Measurements from ENCODE around the gene SLC12A4.
A peak's percentile ranks its signal among the peaks of the same experiment; 100 is the strongest.

SLC12A4 gene

DNA sequence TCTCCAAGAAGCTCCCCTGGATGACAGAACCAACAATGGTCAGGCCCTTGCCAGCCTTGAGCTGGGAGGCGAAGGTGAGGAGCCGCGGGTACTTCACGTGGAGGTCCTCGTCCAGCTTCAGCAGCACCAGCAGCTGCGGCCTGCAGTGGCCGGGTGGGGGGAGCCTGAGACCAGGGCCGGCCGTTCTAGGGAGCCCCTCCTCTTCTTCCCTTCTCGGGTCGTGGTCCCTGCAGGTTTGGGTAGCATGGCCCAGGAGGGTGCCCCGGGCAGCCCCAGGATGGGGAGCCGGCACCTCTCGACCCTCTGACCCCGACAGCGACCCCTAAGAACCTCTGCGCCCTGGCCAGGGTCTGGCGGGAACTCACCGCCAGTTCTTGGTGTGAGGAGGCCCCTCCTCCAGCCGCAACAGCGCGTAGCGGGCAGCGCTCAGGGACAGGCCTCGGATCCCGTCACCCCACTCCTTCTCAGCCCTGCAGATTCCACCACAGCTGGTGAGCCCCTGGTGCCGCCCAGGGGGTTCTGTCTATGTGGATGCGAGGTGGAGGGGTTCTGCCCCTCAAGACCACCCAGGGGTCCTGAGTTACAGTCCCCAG is 21.4 kb downstream of the SLC12A4 start:
- Histone ChIP-seq H3K27ac (ENCODE audit: low read length) (no peak overlapping the region), H3K27me3 (ENCODE audit: control insufficient read depth, insufficient read depth, low read length) (no peaks in the 10 kb centered on the region), H3K36me3 (ENCODE audit: control insufficient read depth, insufficient read depth, low read length) (peaks cover 70% of the 10 kb centered on the region), H3K9me3 (ENCODE audit: control insufficient read depth, insufficient read depth, low read length) (no peaks in the 10 kb centered on the region), H3K4me3 (ENCODE audit: low read length) (no peak overlapping the region), H3K4me1 (ENCODE audit: control insufficient read depth, insufficient read depth, low read length) (no peaks in the 10 kb centered on the region; the same call in 1 of the 2 replicates)
- no CpG with 5 or more reads among the region's 28 CpGs for WGBS (ENCODE audit: insufficient coverage, insufficient read length)
- no peak for DNase-seq (ENCODE audit: low read depth, low spot score)

DNA sequence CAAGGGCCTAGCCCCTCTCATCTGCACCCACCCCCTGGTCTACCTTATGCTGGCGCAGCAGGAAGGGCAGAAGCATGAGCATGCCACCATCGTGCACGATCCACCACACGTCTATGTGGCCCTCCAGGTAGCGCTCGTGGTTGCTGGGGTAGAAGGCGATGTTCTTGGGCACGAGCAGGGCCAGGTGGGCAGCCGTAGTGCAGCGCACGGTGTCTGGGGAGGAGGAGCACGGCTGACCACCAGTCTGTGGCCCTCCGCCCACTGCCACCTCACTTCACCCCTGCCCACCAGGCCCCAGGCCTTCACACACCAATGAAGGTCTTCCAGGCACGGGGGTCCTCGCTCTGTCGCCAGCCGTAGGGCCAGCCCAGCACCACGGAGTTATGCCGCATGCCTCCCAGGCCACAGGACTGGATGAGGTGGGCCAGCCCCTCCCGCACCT is 22.3 kb downstream of the SLC12A4 start:
- DNase-seq (ENCODE audit: low read depth, low spot score) = no peak
- Histone ChIP-seq H3K9me3 (ENCODE audit: control insufficient read depth, insufficient read depth, low read length) (no peaks in the 10 kb centered on the region), H3K27ac (ENCODE audit: low read length) (no peak overlapping the region), H3K4me3 (ENCODE audit: low read length) (no peak overlapping the region), H3K36me3 (ENCODE audit: control insufficient read depth, insufficient read depth, low read length) (peaks cover 62% of the 10 kb centered on the region), H3K4me1 (ENCODE audit: control insufficient read depth, insufficient read depth, low read length) (no peaks in the 10 kb centered on the region; the same call in 1 of the 2 replicates), H3K27me3 (ENCODE audit: control insufficient read depth, insufficient read depth, low read length) (no peaks in the 10 kb centered on the region)
- no CpG with 5 or more reads among the region's 20 CpGs for WGBS (ENCODE audit: insufficient coverage, insufficient read length)

DNA sequence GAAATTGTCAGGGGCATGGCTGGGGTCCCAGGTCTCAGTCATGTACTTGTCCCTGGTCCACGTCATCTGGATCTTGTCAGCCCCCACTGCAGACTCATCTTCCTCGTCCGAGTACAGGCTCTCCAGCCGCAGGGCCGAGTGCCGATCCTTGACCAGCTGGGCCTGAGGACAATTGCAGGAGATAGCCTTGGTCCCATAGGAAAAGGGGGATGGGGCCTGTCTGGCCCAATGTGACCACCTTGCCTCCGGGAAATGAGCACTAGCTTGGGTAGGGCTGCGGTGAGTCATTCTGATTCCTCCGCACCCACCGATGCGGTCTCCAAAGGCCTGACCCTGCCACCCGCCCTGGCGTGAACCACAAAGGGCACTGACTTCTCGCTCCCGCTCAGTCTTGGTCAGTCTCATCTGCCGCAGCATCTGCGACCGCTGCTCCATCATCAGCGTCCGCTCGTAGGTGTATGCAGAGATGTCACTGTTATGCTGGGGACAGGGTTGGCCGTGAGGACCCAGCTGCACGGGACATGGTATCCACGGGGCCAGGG is 23.0 kb downstream of the SLC12A4 start:
- Histone ChIP-seq H3K9me3 (ENCODE audit: control insufficient read depth, insufficient read depth, low read length) (no peaks in the 10 kb centered on the region), H3K27me3 (ENCODE audit: control insufficient read depth, insufficient read depth, low read length) (no peaks in the 10 kb centered on the region), H3K4me1 (ENCODE audit: control insufficient read depth, insufficient read depth, low read length) (no peaks in the 10 kb centered on the region; the same call in 1 of the 2 replicates), H3K27ac (ENCODE audit: low read length) (no peak overlapping the region), H3K4me3 (ENCODE audit: low read length) (no peak overlapping the region), H3K36me3 (ENCODE audit: control insufficient read depth, insufficient read depth, low read length) (peaks cover 56% of the 10 kb centered on the region)
- no CpG with 5 or more reads among the region's 24 CpGs for WGBS (ENCODE audit: insufficient coverage, insufficient read length)
- no peak for DNase-seq (ENCODE audit: low read depth, low spot score)

DNA sequence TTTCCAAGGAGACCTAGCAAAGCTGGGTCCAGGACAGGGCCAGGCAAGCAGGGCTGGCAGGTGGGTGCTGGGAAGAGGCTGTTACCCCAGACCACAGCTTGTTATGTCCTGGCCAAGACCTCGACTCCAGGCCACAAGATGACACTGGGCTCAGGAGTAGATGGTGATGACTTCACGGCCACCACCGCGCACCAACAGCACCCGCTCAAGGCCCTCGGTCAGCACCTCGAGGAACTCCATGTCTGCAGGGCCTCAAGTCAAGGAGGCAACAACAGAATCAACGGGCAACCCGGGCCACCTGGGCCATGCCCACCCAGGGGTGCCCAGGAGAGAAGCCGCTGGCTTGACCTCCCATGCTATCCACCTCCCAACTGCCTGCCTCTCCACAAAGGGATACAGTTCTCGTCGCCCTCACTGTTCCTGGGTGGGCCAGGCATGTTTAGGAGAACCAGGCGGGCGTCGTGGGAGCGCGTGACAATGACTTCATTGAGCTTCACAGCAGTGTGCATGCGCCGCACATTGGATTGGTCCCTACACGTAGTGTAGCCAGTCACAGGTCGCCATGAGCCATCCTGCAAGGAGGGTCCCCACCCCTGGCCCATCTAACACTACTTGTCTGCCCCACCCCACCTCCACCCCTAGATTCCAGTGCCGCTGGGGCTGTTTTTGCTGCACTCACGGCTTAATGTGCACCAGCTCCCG is 23.6 kb downstream of the SLC12A4 start:
- no peak overlapping the region for H3K27ac ChIP-seq (ENCODE audit: low read length)
- peaks cover 50% of the 10 kb centered on the region for H3K36me3 ChIP-seq (ENCODE audit: control insufficient read depth, insufficient read depth, low read length)
- no peak for DNase-seq (ENCODE audit: low read depth, low spot score)
- WGBS (ENCODE audit: insufficient coverage, insufficient read length) = no CpG with 5 or more reads among the region's 24 CpGs
- no peak overlapping the region for H3K4me3 ChIP-seq (ENCODE audit: low read length)
- no peaks in the 10 kb centered on the region for H3K27me3 ChIP-seq (ENCODE audit: control insufficient read depth, insufficient read depth, low read length)
- H3K4me1 ChIP-seq (ENCODE audit: control insufficient read depth, insufficient read depth, low read length) = no peaks in the 10 kb centered on the region; the same call in 1 of the 2 replicates
- H3K9me3 ChIP-seq (ENCODE audit: control insufficient read depth, insufficient read depth, low read length) = no peaks in the 10 kb centered on the region

DNA sequence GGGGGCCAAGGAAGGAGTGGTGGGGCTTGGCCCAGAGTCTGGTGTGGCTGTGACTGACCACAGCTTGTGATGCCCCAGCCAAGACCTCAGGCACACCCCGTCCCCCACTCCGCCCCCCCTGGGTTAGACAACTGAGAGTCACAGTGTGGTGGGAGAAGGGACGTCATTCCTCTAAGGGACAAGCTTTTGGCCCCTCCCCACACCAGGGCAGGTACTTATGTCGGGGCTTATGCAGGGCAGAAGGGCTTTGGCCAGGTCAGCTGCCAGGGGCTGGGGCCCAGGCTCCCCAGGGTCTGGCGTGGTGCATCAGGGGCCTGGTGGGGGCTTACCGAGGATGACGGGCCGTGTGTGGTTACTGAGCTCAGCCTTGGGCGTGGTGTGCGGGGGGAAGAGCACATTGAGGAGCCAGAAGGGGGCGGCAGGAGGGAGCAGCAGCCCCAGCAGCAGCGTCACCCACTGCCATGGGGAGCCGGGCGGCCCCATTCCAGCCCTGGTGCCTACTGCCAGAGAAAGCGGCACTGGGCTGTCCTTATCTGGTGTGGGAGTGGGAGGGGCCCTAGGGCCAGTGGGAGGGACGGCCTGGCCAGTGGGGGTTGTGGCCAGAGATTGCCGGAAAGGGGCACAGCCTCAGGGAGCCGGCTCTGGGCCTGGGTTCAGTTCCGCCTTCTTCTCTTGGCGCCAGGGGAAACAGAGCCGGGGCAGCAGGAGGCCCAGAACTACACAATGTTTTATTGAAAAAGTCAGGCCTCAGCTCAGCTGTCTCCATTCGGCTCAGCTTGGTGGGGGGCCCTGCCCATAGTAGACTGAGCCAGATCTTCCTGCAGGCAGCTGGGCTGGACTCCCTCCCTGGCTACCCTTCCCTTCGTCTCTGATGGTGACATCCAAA is 24.6 kb downstream of the SLC12A4 start, which contains the start of gene LCAT:
Gene LCAT (minus strand): TSS at position 502 of the 886 bp plus-strand sequence. CDS start 19 bp downstream, at position 483.
- Histone ChIP-seq H3K4me1 (ENCODE audit: control insufficient read depth, insufficient read depth, low read length) (no peaks in the 10 kb centered on the region; the same call in 1 of the 2 replicates), H3K27me3 (ENCODE audit: control insufficient read depth, insufficient read depth, low read length) (no peaks in the 10 kb centered on the region), H3K4me3 (ENCODE audit: low read length) (no peak within 1 kb of the TSS), H3K27ac (ENCODE audit: low read length) (no peak within 1 kb of the TSS), H3K9me3 (ENCODE audit: control insufficient read depth, insufficient read depth, low read length) (no peaks in the 10 kb centered on the region), H3K36me3 (ENCODE audit: control insufficient read depth, insufficient read depth, low read length) (peaks cover 44% of the 10 kb centered on the region)
- DNase-seq (ENCODE audit: low read depth, low spot score) = no peak
- no CpG with 5 or more reads among the region's 23 CpGs for WGBS (ENCODE audit: insufficient coverage, insufficient read length)

DNA sequence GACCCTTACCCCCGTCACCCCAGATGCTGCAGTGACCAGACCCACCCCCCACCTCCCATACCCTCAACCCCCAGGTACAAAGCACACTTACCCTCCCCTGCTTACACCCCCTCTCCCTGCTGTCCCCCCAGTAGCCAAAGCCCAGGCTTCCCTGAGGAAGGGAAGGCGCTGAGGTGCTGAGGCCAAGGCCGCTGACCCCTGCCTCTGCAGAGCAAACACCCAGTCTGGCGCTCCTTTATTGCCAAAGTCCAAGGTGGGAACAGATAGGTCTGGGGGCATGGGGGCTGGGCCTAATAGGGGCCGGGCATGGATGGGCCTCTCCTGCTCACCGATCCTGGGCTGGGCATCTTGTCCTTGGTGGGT is 25.2 kb downstream of the SLC12A4 start:
- Histone ChIP-seq H3K27me3 (ENCODE audit: control insufficient read depth, insufficient read depth, low read length) (no peaks in the 10 kb centered on the region), H3K27ac (ENCODE audit: low read length) (no peak overlapping the region), H3K4me3 (ENCODE audit: low read length) (no peak overlapping the region), H3K4me1 (ENCODE audit: control insufficient read depth, insufficient read depth, low read length) (no peaks in the 10 kb centered on the region; the same call in 1 of the 2 replicates), H3K9me3 (ENCODE audit: control insufficient read depth, insufficient read depth, low read length) (no peaks in the 10 kb centered on the region), H3K36me3 (ENCODE audit: control insufficient read depth, insufficient read depth, low read length) (peaks cover 41% of the 10 kb centered on the region)
- DNase-seq (ENCODE audit: low read depth, low spot score) = no peak
- WGBS (ENCODE audit: insufficient coverage, insufficient read length) = no CpG with 5 or more reads among the region's 6 CpGs

DNA sequence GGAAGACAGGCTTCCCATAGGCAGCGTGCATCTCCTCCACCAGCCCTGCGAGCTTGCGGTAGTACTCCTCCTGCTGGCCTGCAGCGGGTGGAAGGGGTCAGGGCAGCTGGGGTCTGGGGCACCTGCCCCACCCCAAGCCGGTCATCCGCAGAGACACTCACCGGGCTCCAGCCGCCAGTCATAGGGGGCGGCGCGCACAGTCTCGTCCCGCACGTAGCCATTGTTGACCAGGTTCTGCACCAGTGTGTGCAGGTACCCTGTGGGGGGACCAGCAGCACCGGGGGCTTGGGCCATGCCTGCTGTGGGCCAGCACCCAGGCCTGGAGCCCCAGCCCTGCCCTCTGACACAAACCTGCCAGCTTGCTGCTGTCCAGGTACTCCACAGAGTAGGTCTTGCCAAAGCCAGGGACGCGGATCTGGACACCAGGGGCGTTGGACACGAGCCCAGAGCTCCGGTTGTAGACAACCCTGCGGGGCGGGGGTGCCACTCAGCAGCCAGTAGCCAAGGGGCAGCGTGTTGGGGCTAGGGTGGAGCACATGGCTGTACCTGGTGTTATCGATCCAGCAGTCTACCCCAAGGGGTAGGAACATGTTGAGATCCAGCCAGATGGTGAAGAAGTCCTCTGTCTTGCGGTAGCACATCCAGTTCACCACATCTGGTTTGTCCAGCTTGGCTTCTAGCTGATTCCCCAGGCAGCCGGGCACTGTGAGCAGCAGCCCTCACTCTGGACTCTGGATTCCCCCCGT is 25.8 kb downstream of the SLC12A4 start:
- Histone ChIP-seq H3K36me3 (ENCODE audit: control insufficient read depth, insufficient read depth, low read length) (peaks cover 37% of the 10 kb centered on the region), H3K4me1 (ENCODE audit: control insufficient read depth, insufficient read depth, low read length) (no peaks in the 10 kb centered on the region; the same call in 1 of the 2 replicates)

DNA sequence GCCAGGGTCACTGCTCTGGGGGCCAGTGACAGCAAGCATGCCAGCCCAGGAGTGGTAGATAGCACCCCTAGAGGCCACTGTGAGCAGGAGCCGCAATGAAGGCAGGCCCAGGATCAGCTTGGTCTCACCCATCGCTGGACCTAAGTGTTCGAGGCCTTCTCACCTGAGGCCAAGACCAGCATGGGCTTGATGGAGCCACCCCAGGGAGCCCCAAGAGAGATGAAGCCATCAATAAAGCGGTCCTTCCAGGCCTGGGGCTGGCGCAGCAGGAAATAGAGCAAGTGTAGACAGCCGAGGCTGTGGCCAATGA is 26.3 kb downstream of the SLC12A4 start:
- H3K9me3 ChIP-seq (ENCODE audit: control insufficient read depth, insufficient read depth, low read length) = no peaks in the 10 kb centered on the region
- no peaks in the 10 kb centered on the region; the same call in none of the 2 replicates for H3K4me1 ChIP-seq (ENCODE audit: control insufficient read depth, insufficient read depth, low read length)
- H3K36me3 ChIP-seq (ENCODE audit: control insufficient read depth, insufficient read depth, low read length) = peaks cover 32% of the 10 kb centered on the region
- H3K27me3 ChIP-seq (ENCODE audit: control insufficient read depth, insufficient read depth, low read length) = no peaks in the 10 kb centered on the region
- peak; percentile 58 for DNase-seq (ENCODE audit: low read depth, low spot score)
- H3K27ac ChIP-seq (ENCODE audit: low read length) = no peak overlapping the region
- WGBS (ENCODE audit: insufficient coverage, insufficient read length) = no CpG with 5 or more reads among the region's 6 CpGs
- H3K4me3 ChIP-seq (ENCODE audit: low read length) = no peak overlapping the region

More for the DNA sequence above, 25.8 kb downstream of the SLC12A4 start:
- DNase-seq (ENCODE audit: low read depth, low spot score) = no peak
- no CpG with 5 or more reads among the region's 27 CpGs for WGBS (ENCODE audit: insufficient coverage, insufficient read length)
- H3K27ac ChIP-seq (ENCODE audit: low read length) = no peak overlapping the region
- no peaks in the 10 kb centered on the region for H3K27me3 ChIP-seq (ENCODE audit: control insufficient read depth, insufficient read depth, low read length)
- no peak overlapping the region for H3K4me3 ChIP-seq (ENCODE audit: low read length)
- no peaks in the 10 kb centered on the region for H3K9me3 ChIP-seq (ENCODE audit: control insufficient read depth, insufficient read depth, low read length)

DNA sequence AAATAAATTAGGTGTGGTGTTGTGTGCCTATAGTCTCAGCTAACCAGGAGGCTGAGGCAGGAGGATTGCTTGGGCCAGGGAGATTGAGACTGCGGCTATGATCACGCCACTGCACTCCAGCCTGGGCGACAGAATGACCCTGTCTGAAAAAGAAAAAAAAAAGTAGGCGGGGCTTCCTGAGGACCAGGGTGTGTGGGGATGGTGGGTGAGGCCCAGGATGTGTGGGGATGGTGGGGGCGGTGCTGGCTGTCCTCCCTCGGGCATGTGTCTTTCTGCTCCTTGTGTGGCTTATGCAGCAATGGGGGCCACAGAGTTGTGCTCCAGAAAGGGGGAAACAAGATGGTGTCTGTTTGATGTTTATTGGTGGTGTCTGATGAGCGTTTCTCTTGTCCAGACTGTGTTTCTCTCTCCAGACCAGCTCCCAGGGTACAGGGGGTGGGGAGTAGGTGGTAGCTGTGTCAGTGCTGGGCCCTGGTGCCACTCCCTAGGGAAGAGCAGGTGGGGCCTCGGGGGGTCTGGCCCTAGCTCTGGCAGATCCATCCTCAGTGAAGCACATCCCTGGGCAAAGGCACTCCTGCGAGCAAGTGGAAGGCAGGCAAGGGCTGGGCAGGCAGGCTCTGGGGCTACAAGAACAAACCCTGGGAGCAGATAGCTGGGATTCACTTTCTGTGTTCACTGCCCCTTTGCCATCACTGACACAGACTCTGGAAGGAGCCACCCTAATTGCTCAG is 26.8 kb downstream of the SLC12A4 start:
- Histone ChIP-seq H3K27me3 (ENCODE audit: control insufficient read depth, insufficient read depth, low read length) (no peaks in the 10 kb centered on the region), H3K36me3 (ENCODE audit: control insufficient read depth, insufficient read depth, low read length) (peaks cover 27% of the 10 kb centered on the region)

More for the DNA sequence above, 26.8 kb downstream of the SLC12A4 start:
- no peaks in the 10 kb centered on the region for H3K9me3 ChIP-seq (ENCODE audit: control insufficient read depth, insufficient read depth, low read length)
- H3K27ac ChIP-seq (ENCODE audit: low read length) = no peak overlapping the region
- H3K4me3 ChIP-seq (ENCODE audit: low read length) = no peak overlapping the region
- no peak for DNase-seq (ENCODE audit: low read depth, low spot score)
- H3K4me1 ChIP-seq (ENCODE audit: control insufficient read depth, insufficient read depth, low read length) = no peaks in the 10 kb centered on the region; the same call in none of the 2 replicates
- no CpG with 5 or more reads among the region's 9 CpGs for WGBS (ENCODE audit: insufficient coverage, insufficient read length)

Measured in iPS DF 6.9 (cell line).